Measurements from ENCODE around the gene ATP2C2.

GRCh38 chr16:84357191-84357651, 11.1 kb upstream of the ATP2C2 start:
- TF ChIP-seq, protein P1, sequence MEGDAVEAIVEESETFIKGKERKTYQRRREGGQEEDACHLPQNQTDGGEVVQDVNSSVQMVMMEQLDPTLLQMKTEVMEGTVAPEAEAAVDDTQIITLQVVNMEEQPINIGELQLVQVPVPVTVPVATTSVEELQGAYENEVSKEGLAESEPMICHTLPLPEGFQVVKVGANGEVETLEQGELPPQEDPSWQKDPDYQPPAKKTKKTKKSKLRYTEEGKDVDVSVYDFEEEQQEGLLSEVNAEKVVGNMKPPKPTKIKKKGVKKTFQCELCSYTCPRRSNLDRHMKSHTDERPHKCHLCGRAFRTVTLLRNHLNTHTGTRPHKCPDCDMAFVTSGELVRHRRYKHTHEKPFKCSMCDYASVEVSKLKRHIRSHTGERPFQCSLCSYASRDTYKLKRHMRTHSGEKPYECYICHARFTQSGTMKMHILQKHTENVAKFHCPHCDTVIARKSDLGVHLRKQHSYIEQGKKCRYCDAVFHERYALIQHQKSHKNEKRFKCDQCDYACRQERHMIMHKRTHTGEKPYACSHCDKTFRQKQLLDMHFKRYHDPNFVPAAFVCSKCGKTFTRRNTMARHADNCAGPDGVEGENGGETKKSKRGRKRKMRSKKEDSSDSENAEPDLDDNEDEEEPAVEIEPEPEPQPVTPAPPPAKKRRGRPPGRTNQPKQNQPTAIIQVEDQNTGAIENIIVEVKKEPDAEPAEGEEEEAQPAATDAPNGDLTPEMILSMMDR (optimal IDR thresholded peaks at IDR 0.05 in 1 of 3, IDR thresholded peaks at IDR 0.05 in 1 of 3, conservative IDR thresholded peaks at IDR 0.05 in 1 of 3; ENCODE audit: extremely low read depth in 1 of 3, insufficient read depth in 2 of 3, low read length in 3 of 3): no peak
- TF ChIP-seq EZH2 (IDR thresholded peaks at IDR 0.05; ENCODE audit: low read length): no peak
